Fibroblast of skin of left quadriceps (primary cell): ENCODE measurements around the gene KRT82.
A peak's percentile ranks its signal among the peaks of the same experiment; 100 is the strongest.

Source experiments
- DNase-seq, 2 experiments: peaks; one replicate each; pipeline ENCODE4 v3.0.0-alpha.2; 2013; ENCODE audit warnings: low read depth in 2 of 2

Gene KRT82

GRCh38 chr12:52436000-52436827 lies 30.1 kb upstream of the KRT82 start:
- DNase-seq: no peak

- no peak for DNase-seq
Measured at GRCh38 chr12:52435659-52435999, 29.5 kb upstream of the KRT82 start.

GRCh38 chr12:52434760-52435530 lies 28.8 kb upstream of the KRT82 start:
- DNase-seq: no peak

- no peak for DNase-seq
Measured at GRCh38 chr12:52434081-52434733, 28.1 kb upstream of the KRT82 start, which contains the start of gene KRT75. KRT75 (minus strand) TSS chr12:52434371; CDS start chr12:52434304, 67 bp downstream.

GRCh38 chr12:52433501-52434080 lies 27.5 kb upstream of the KRT82 start:
- DNase-seq: no peak

- DNase-seq: no peak
Measured at GRCh38 chr12:52432559-52433207, 26.5 kb upstream of the KRT82 start.

- DNase-seq: no peak
Measured at GRCh38 chr12:52428121-52428520, 22.0 kb upstream of the KRT82 start.

GRCh38 chr12:52427083-52427482 lies 20.9 kb upstream of the KRT82 start:
- DNase-seq: no peak

GRCh38 chr12:52426034-52426433 lies 19.9 kb upstream of the KRT82 start:
- no peak for DNase-seq

GRCh38 chr12:52425466-52425865 lies 19.3 kb upstream of the KRT82 start:
- DNase-seq: no peak

GRCh38 chr12:52423661-52424500 lies 17.7 kb upstream of the KRT82 start:
- DNase-seq: no peak

GRCh38 chr12:52423035-52423434 lies 16.9 kb upstream of the KRT82 start:
- DNase-seq: no peak

GRCh38 chr12:52419656-52420055 lies 13.5 kb upstream of the KRT82 start:
- DNase-seq: no peak

GRCh38 chr12:52418576-52419110 lies 12.5 kb upstream of the KRT82 start:
- DNase-seq: no peak

GRCh38 chr12:52417740-52418139 lies 11.6 kb upstream of the KRT82 start:
- DNase-seq: no peak

- no peak for DNase-seq
Measured at GRCh38 chr12:52416795-52417194, 10.7 kb upstream of the KRT82 start.

- DNase-seq: peak; percentile 68 to 71
Measured at GRCh38 chr12:52415870-52416750, 10.0 kb upstream of the KRT82 start.

GRCh38 chr12:52414936-52415335 lies 8.8 kb upstream of the KRT82 start:
- DNase-seq: no peak

GRCh38 chr12:52413782-52414345 lies 7.7 kb upstream of the KRT82 start:
- no peak for DNase-seq
